Caco-2 (cell line): Measurements from ENCODE around the gene HNRNPH3. TPM values are rescaled to one million over a fixed set of nuclear protein-coding genes. Genes with fewer than 3 reads are reported as not detected.

Experiments used
- BruUV-seq: library from RNA; stranded (reverse); fragments of 400-500 nt; replicated peaks from 2 replicates; lab custom pipeline; 2021; lab: Mats Ljungman, UMichigan
- CTCF ChIA-PET: fragments of 300-600 bp; sonication (Branson Sonifier 250); formaldehyde crosslinking; loops from one replicate; lab custom pipeline; 2022; ENCODE audit warnings: antibody characterized with exemption; lab: Charles Lee
- POLR2A ChIA-PET: fragments of 300-600 bp; sonication (Branson Sonifier 250); formaldehyde crosslinking; loops from one replicate; lab custom pipeline; 2022; ENCODE audit warnings: antibody characterized with exemption; lab: Charles Lee
- DNase-seq, 2 experiments: peaks; one replicate each; pipeline versions ENCODE4 v3.0.0 to v3.0.0-alpha.2; 2020 to 2022
- H3K27me3 ChIP-seq: replicated peaks from 2 replicates; pipeline ENCODE4 v1.6.0; 2011; ENCODE audit warnings: low read length; ENCODE audit not compliant: control insufficient read depth, insufficient read depth
- H3K36me3 ChIP-seq: 2 replicates; pipeline ENCODE4 v1.5.1; 2011; ENCODE audit warnings: low read length; ENCODE audit not compliant: control insufficient read depth, insufficient read depth
- H3K4me1 ChIP-seq: fragments of 250-450 bp; sonication (Bioruptor Pico); 2 replicates; pipeline ENCODE4 v1.5.1; 2020; ENCODE audit warnings: mild to moderate bottlenecking
- H3K4me3 ChIP-seq: 2 replicates; pipeline ENCODE4 v1.5.1; 2011; ENCODE audit warnings: low read depth, mild to moderate bottlenecking, control low read depth, low read length
- H3K9me3 ChIP-seq: fragments of 250-450 bp; sonication (Bioruptor Pico); 2 replicates; pipeline ENCODE4 v1.5.1; 2020; ENCODE audit warnings: mild to moderate bottlenecking, moderate library complexity
- H3K27ac Mint-ChIP-seq: one replicate; pipeline ENCODE4 v1.8.0; 2022; ENCODE audit warnings: mixed read lengths; ENCODE audit not compliant: unreplicated experiment
- H3K27me3 Mint-ChIP-seq: one replicate; pipeline ENCODE4 v1.8.0; 2022; ENCODE audit warnings: mixed read lengths; ENCODE audit not compliant: insufficient read depth, unreplicated experiment
- H3K36me3 Mint-ChIP-seq: one replicate; pipeline ENCODE4 v1.8.0; 2022; ENCODE audit warnings: mild to moderate bottlenecking, mixed read lengths; ENCODE audit not compliant: insufficient read depth, unreplicated experiment
- H3K4me1 Mint-ChIP-seq: one replicate; pipeline ENCODE4 v1.8.0; 2022; ENCODE audit warnings: low read depth, mixed read lengths; ENCODE audit not compliant: unreplicated experiment
- H3K4me3 Mint-ChIP-seq: one replicate; pipeline ENCODE4 v1.8.0; 2022; ENCODE audit warnings: mild to moderate bottlenecking, moderate library complexity, mixed read lengths; ENCODE audit not compliant: unreplicated experiment
- H3K9me3 Mint-ChIP-seq: one replicate; pipeline ENCODE4 v1.8.0; 2022; ENCODE audit warnings: mixed read lengths; ENCODE audit not compliant: unreplicated experiment
- intact Hi-C: fragments of 100-400 bp; cut with micrococcal nuclease; formaldehyde crosslinking; loops from one replicate; pipeline ENCODE4 v1.10.0; 2022; ENCODE audit not compliant: unreplicated experiment
- total RNA-seq: library from RNA; stranded (reverse); gene quantifications from 2 replicates; pipeline ENCODE4 v1.2.3, GENCODE V29; 2022
- TF ChIP-seq, protein P1 (sequence below), 2 experiments: fragments of 200-600 bp in 1 of 2; IDR thresholded peaks; 1 replicate in 1 of 2; 2 replicates in 1 of 2; pipeline versions ENCODE4 v1.5.1 to v1.8.0; 2011 to 2022; ENCODE audit warnings: antibody characterized with exemption in 1 of 2, control low read depth in 1 of 2, inconsistent platforms in 1 of 2, low read depth in 1 of 2, low read length in 1 of 2, mild to moderate bottlenecking in 1 of 2, moderate library complexity in 1 of 2; ENCODE audit not compliant: insufficient read depth in 1 of 2, severe bottlenecking in 1 of 2, unreplicated experiment in 1 of 2

The HNRNPH3 gene
- total RNA-seq, 1 experiment from 2014 or later: 262 TPM

DNA sequence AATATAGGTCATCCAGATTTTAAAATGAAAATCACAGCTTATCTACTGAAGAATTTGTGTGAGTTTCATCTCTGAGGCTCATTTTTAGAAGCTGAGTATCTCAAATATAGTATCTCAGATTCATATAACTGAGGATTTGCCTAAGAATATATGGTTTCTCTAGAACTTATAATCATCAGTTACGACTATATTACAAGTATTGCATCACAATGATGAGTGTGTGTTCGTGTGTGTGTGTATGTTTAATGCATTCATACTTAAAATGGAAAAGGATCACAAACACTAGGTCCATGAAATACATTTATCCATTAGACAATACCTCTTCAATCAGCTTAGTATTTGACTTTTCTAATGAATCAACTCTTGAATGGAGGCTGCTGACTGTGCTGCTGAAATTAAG lies 53.9 kb downstream of the HNRNPH3 start:
- POLR2A ChIA-PET: no interaction called here
- Histone ChIP-seq H3K36me3 (peaks cover 7% of the 10 kb centered on the region; the same call in 1 of the 2 replicates), H3K9me3 (no peaks in the 10 kb centered on the region), H3K4me3 (no peak overlapping the region), H3K4me1 (no peaks in the 10 kb centered on the region), H3K27me3 (no peaks in the 10 kb centered on the region)
- no peaks in the 10 kb centered on the region for H3K27me3 Mint-ChIP-seq
- no TSS peak for BruUV-seq
- H3K9me3 Mint-ChIP-seq: no peaks in the 10 kb centered on the region
- H3K4me3 Mint-ChIP-seq: no peak overlapping the region
- TF ChIP-seq, protein P1, sequence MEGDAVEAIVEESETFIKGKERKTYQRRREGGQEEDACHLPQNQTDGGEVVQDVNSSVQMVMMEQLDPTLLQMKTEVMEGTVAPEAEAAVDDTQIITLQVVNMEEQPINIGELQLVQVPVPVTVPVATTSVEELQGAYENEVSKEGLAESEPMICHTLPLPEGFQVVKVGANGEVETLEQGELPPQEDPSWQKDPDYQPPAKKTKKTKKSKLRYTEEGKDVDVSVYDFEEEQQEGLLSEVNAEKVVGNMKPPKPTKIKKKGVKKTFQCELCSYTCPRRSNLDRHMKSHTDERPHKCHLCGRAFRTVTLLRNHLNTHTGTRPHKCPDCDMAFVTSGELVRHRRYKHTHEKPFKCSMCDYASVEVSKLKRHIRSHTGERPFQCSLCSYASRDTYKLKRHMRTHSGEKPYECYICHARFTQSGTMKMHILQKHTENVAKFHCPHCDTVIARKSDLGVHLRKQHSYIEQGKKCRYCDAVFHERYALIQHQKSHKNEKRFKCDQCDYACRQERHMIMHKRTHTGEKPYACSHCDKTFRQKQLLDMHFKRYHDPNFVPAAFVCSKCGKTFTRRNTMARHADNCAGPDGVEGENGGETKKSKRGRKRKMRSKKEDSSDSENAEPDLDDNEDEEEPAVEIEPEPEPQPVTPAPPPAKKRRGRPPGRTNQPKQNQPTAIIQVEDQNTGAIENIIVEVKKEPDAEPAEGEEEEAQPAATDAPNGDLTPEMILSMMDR (IDR thresholded peaks at IDR 0.05; ENCODE audit: insufficient read depth in 1 of 2, low read depth in 1 of 2, low read length in 1 of 2, severe bottlenecking in 1 of 2, unreplicated experiment in 1 of 2): no peak
- no peaks in the 10 kb centered on the region for H3K4me1 Mint-ChIP-seq
- CTCF ChIA-PET: interaction anchor here (1.7 kb wide), 1 partner anchor 21 kb away, joined by 5 read pairs; the partner anchor contains the start of gene RUFY2
- no peak overlapping the region for H3K27ac Mint-ChIP-seq
- H3K36me3 Mint-ChIP-seq: peaks cover 75% of the 10 kb centered on the region
- DNase-seq: no peak
- intact Hi-C loops: no loop called here

Other genes with a start within 250 kb of the HNRNPH3 start
- not detected in 2 replicates for gene MYPN, start 222.6 kb upstream of the HNRNPH3 start, total RNA-seq
- gene ATOH7, start 100.0 kb upstream of the HNRNPH3 start, total RNA-seq: 0.21 and 0.54 TPM in 2 replicates
- gene PBLD, start 864 bp downstream of the HNRNPH3 start, total RNA-seq: 13.2 and 15.3 TPM in 2 replicates
- 42.4 and 44.0 TPM in 2 replicates for gene RUFY2, start 75.2 kb downstream of the HNRNPH3 start, total RNA-seq
- 85.5 and 88.1 TPM in 2 replicates for gene DNA2, start 139.9 kb downstream of the HNRNPH3 start, total RNA-seq
- 57.3 and 60.0 TPM in 2 replicates for gene SLC25A16, start 195.5 kb downstream of the HNRNPH3 start, total RNA-seq
- 18.6 and 19.1 TPM in 2 replicates for gene TET1, start 228.3 kb downstream of the HNRNPH3 start, total RNA-seq